Stimulated activated CD4-positive, alpha-beta T cell treated with anti-CD3 and anti-CD28 coated beads, Interleukin-15, amount 100 ng/mL, for 1 hour (primary cell): Measurements from ENCODE around the gene NAMPT.

Experiments
- DNase-seq, 2 donors: peaks; one replicate each; pipeline ENCODE4 v3.0.0-alpha.2; 2020; ENCODE audit warnings: low read depth in 1 of 2, low spot score in 1 of 2

Gene NAMPT

GRCh38 chr7:106276513-106276912 is 8.3 kb downstream of the NAMPT start:
- DNase-seq = no peak

- no peak for DNase-seq
Observed at GRCh38 chr7:106273009-106273668, 11.6 kb downstream of the NAMPT start.

GRCh38 chr7:106270122-106270977 is 14.4 kb downstream of the NAMPT start:
- DNase-seq = no peak

- no peak for DNase-seq
Observed at GRCh38 chr7:106269254-106269961, 15.4 kb downstream of the NAMPT start.

GRCh38 chr7:106265133-106265532 is 19.6 kb downstream of the NAMPT start:
- no peak for DNase-seq

- no peak for DNase-seq
Observed at GRCh38 chr7:106262221-106262881, 22.4 kb downstream of the NAMPT start.

- DNase-seq = no peak
Observed at GRCh38 chr7:106260136-106260561, 24.6 kb downstream of the NAMPT start.

- DNase-seq = no peak
Observed at GRCh38 chr7:106258789-106259188, 26.0 kb downstream of the NAMPT start.

- no peak for DNase-seq
Observed at GRCh38 chr7:106257752-106258151, 27.0 kb downstream of the NAMPT start.

GRCh38 chr7:106256144-106256543 is 28.6 kb downstream of the NAMPT start:
- no peak for DNase-seq

GRCh38 chr7:106255246-106255645 is 29.5 kb downstream of the NAMPT start:
- no peak for DNase-seq

- no peak for DNase-seq
Observed at GRCh38 chr7:106254525-106255116, 30.2 kb downstream of the NAMPT start.

GRCh38 chr7:106252568-106252967 is 32.2 kb downstream of the NAMPT start:
- no peak for DNase-seq

GRCh38 chr7:106249488-106249887 is 35.3 kb downstream of the NAMPT start:
- no peak for DNase-seq

- DNase-seq = no peak
Observed at GRCh38 chr7:106248600-106248999, 36.2 kb downstream of the NAMPT start.

GRCh38 chr7:106247841-106248240 is 36.9 kb downstream of the NAMPT start:
- DNase-seq = no peak

GRCh38 chr7:106246902-106247711 is 37.7 kb downstream of the NAMPT start:
- DNase-seq = no peak

- no peak for DNase-seq
Observed at GRCh38 chr7:106243893-106244292, 40.9 kb downstream of the NAMPT start.

- no peak for DNase-seq
Observed at GRCh38 chr7:106239406-106239805, 45.4 kb downstream of the NAMPT start.

GRCh38 chr7:106238830-106239229 is 46.0 kb downstream of the NAMPT start:
- no peak for DNase-seq
